Keratinocyte (primary cell): Measurements from ENCODE around the gene COL4A4. TPM values are rescaled to one million over a fixed set of nuclear protein-coding genes. Genes with fewer than 3 reads are reported as not detected.

Experiments
- DNase-seq: peaks from one replicate; pipeline ENCODE4 v3.0.0-alpha.2; 2011; ENCODE audit warnings: low read depth, missing footprints, low spot score
- FAIRE-seq: peaks from 2 replicates; lab custom pipeline; 2011; peaks lifted over from hg19 to GRCh38; lab: Jason Lieb, UNC
- H2AFZ ChIP-seq: 2 replicates; pipeline ENCODE4 v1.6.0; 2012; ENCODE audit warnings: low read length, control low read depth, inconsistent platforms; ENCODE audit not compliant: control insufficient read depth
- H3K27ac ChIP-seq: 2 replicates; pipeline ENCODE4 v1.5.1; 2011; ENCODE audit warnings: low read length; ENCODE audit not compliant: control insufficient read depth, insufficient read depth
- H3K27me3 ChIP-seq: 3 replicates; pipeline ENCODE4 v1.6.0; 2011; ENCODE audit warnings: low read length; ENCODE audit not compliant: control insufficient read depth, insufficient read depth; ENCODE audit errors: extremely low read depth
- H3K36me3 ChIP-seq, 2 experiments: 2 replicates in 1 of 2; 3 replicates in 1 of 2; pipeline ENCODE4 v1.5.1; 2011; ENCODE audit warnings: low read length in 2 of 2, mild to moderate bottlenecking in 1 of 2; ENCODE audit not compliant: control insufficient read depth in 2 of 2, insufficient read depth in 2 of 2; ENCODE audit errors: extremely low read depth in 1 of 2
- H3K4me1 ChIP-seq: 3 replicates; pipeline ENCODE4 v1.5.1; 2011; ENCODE audit warnings: low read length; ENCODE audit not compliant: control insufficient read depth, insufficient read depth; ENCODE audit errors: extremely low read depth
- H3K4me2 ChIP-seq: 3 replicates; pipeline ENCODE4 v1.6.0; 2011; ENCODE audit warnings: low read depth, low read length; ENCODE audit not compliant: control insufficient read depth, insufficient read depth; ENCODE audit errors: extremely low read depth
- H3K4me3 ChIP-seq, 3 experiments: fragments of 200-600 bp in 1 of 3; sonication (generic) in 1 of 3; 2 replicates in 2 of 3; 3 replicates in 1 of 3; pipeline ENCODE4 v1.5.1; 2011 to 2016; ENCODE audit warnings: low read length in 3 of 3, mild to moderate bottlenecking in 3 of 3, control low read depth in 2 of 3, inconsistent platforms in 1 of 3, low read depth in 1 of 3, mixed read lengths in 1 of 3, mixed run types in 1 of 3, moderate library complexity in 1 of 3; ENCODE audit not compliant: control insufficient read depth in 2 of 3, insufficient read depth in 2 of 3; ENCODE audit errors: extremely low read depth in 1 of 3
- H3K79me2 ChIP-seq: 2 replicates; pipeline ENCODE4 v1.6.0; 2012; ENCODE audit warnings: low read length; ENCODE audit not compliant: control insufficient read depth, insufficient read depth
- H3K9ac ChIP-seq: 3 replicates; pipeline ENCODE4 v1.6.0; 2011; ENCODE audit warnings: low read length; ENCODE audit not compliant: control insufficient read depth, insufficient read depth; ENCODE audit errors: extremely low read depth
- H3K9me1 ChIP-seq: 3 replicates; pipeline ENCODE4 v1.6.0; 2011; ENCODE audit warnings: low read length; ENCODE audit not compliant: control insufficient read depth, insufficient read depth; ENCODE audit errors: extremely low read depth
- H3K9me3 ChIP-seq: 2 replicates; pipeline ENCODE4 v1.5.1; 2012; ENCODE audit warnings: low read depth, low read length; ENCODE audit not compliant: control insufficient read depth
- H4K20me1 ChIP-seq: 3 replicates; pipeline ENCODE4 v1.6.0; 2011; ENCODE audit warnings: low read length; ENCODE audit not compliant: control insufficient read depth, insufficient read depth; ENCODE audit errors: extremely low read depth
- EZH2 ChIP-seq: IDR thresholded peaks from one replicate; pipeline ENCODE4 v1.6.1; 2012; ENCODE audit warnings: inconsistent platforms, mild to moderate bottlenecking, low read length, moderate library complexity
- dilution Hi-C: fragments of 300-500 bp; cut with MboI; formaldehyde crosslinking; loops from one replicate; pipeline ENCODE4 v1.7.0; 2020; ENCODE audit warnings: low sequenced_read_pairs; ENCODE audit not compliant: extremely low pct_ligation_motif_present
- polyA plus RNA-seq, 5 experiments: library from polyadenylated mRNA; depleted of rRNA in 3 of 5; stranded (reverse) in 3 of 5; stranded (forward) in 1 of 5; unstranded in 1 of 5; fragments of >200 nt; gene quantifications; 1 replicate in 1 of 5; 2 replicates in 3 of 5; 3 replicates in 1 of 5; pipeline versions ENCODE4 v1.2.1 to v1.2.3, GENCODE V29; 2011 to 2012; ENCODE audit warnings: missing spikeins in 2 of 5, low read depth in 1 of 5, low replicate concordance in 1 of 5
- TF ChIP-seq, protein P1 (sequence below), 3 experiments: IDR thresholded peaks in 1 of 3; conservative IDR thresholded peaks in 1 of 3; optimal IDR thresholded peaks in 1 of 3; 2 replicates in 2 of 3; 3 replicates in 1 of 3; pipeline versions ENCODE3 to v1.5.1; 2011; ENCODE audit warnings: low read length in 3 of 3, mild to moderate bottlenecking in 3 of 3, moderate library complexity in 2 of 3, control low read depth in 1 of 3, inconsistent platforms in 1 of 3; ENCODE audit not compliant: insufficient read depth in 2 of 3; ENCODE audit errors: extremely low read depth in 1 of 3

The COL4A4 gene
- polyA plus RNA-seq, 1 donor (not counting 4 experiments of a cell fraction or from before 2014, with no cell fraction given), result not detected

DNA sequence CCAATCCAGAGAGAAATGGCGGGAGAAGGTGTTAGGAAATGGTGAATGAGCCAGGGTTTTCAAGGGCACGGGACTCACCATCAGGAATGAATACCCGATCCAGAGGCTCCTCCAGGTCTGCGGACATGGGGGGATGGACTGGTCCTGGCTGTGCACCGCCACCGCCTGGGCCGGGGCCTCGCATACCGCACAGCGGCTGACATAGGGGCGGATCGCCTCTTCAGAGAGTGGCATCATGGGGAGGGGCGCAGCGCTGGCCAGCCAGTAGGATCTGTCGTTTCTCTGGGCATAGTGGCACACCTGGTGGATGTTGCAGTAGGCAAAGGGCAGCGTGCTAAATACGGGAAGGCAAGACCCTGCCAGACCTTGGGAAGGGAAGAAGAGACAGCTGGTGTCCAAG, 156.1 kb downstream of the COL4A4 start:
- no peak for FAIRE-seq

DNA sequence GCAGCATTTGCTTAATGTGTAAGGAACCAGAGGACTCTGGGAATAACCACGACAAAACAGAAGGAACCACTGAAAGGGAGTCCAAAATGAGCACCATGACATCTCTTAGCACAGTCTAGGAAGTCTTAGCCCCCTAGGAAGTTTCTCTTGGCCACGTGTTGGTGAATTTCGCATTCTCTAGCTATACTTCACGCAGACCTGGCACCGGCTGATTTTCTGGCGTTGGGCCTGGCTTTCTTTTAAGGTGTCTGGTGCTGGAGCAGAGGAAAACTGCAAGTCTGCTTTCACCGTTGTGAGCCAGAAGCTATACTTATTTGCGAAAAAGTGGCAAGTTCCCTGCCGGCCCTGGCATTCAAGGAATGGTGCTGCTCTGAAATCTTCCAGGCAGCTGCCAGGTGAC, 156.9 kb downstream of the COL4A4 start:
- FAIRE-seq, result no peak
- H2AFZ ChIP-seq, result no peak overlapping the region
- no peak overlapping the region for H3K4me3 ChIP-seq
- H3K36me3 ChIP-seq, result no peaks in the 10 kb centered on the region
- H3K9me3 ChIP-seq, result peaks cover 2% of the 10 kb centered on the region
- H3K4me1 ChIP-seq, result peaks cover 2% of the 10 kb centered on the region
- H3K9ac ChIP-seq, result no peak overlapping the region
- no peaks in the 10 kb centered on the region for H3K27me3 ChIP-seq
- dilution Hi-C loops, result no loop called here
- no peaks in the 10 kb centered on the region for H3K9me1 ChIP-seq
- TF ChIP-seq EZH2, result no peak
- TF ChIP-seq, protein P1, sequence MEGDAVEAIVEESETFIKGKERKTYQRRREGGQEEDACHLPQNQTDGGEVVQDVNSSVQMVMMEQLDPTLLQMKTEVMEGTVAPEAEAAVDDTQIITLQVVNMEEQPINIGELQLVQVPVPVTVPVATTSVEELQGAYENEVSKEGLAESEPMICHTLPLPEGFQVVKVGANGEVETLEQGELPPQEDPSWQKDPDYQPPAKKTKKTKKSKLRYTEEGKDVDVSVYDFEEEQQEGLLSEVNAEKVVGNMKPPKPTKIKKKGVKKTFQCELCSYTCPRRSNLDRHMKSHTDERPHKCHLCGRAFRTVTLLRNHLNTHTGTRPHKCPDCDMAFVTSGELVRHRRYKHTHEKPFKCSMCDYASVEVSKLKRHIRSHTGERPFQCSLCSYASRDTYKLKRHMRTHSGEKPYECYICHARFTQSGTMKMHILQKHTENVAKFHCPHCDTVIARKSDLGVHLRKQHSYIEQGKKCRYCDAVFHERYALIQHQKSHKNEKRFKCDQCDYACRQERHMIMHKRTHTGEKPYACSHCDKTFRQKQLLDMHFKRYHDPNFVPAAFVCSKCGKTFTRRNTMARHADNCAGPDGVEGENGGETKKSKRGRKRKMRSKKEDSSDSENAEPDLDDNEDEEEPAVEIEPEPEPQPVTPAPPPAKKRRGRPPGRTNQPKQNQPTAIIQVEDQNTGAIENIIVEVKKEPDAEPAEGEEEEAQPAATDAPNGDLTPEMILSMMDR (optimal IDR thresholded peaks at IDR 0.05 in 1 of 3, IDR thresholded peaks at IDR 0.05 in 1 of 3, conservative IDR thresholded peaks at IDR 0.05 in 1 of 3; ENCODE audit: extremely low read depth in 1 of 3, insufficient read depth in 2 of 3, low read length in 3 of 3), result no peak
- H3K4me2 ChIP-seq, result no peak overlapping the region
- no peak overlapping the region for H3K27ac ChIP-seq
- DNase-seq, result no peak
- H3K79me2 ChIP-seq, result no peaks in the 10 kb centered on the region
- no peaks in the 10 kb centered on the region for H4K20me1 ChIP-seq

More for the DNA sequence above, 156.1 kb downstream of the COL4A4 start:
- no peak overlapping the region for H3K4me2 ChIP-seq
- DNase-seq, result no peak
- H3K79me2 ChIP-seq, result no peaks in the 10 kb centered on the region
- no peaks in the 10 kb centered on the region for H3K9me1 ChIP-seq
- H4K20me1 ChIP-seq, result no peaks in the 10 kb centered on the region
- H3K36me3 ChIP-seq, result no peaks in the 10 kb centered on the region
- peaks cover 2% of the 10 kb centered on the region for H3K9me3 ChIP-seq
- H2AFZ ChIP-seq, result no peak overlapping the region
- no peak overlapping the region for H3K9ac ChIP-seq
- H3K4me1 ChIP-seq, result peaks cover 2% of the 10 kb centered on the region
- dilution Hi-C loops, result no loop called here
- no peaks in the 10 kb centered on the region for H3K27me3 ChIP-seq
- no peak overlapping the region for H3K4me3 ChIP-seq
- no peak for TF ChIP-seq EZH2
- TF ChIP-seq, protein P1 (optimal IDR thresholded peaks at IDR 0.05 in 1 of 3, IDR thresholded peaks at IDR 0.05 in 1 of 3, conservative IDR thresholded peaks at IDR 0.05 in 1 of 3; ENCODE audit: extremely low read depth in 1 of 3, insufficient read depth in 2 of 3, low read length in 3 of 3), result no peak
- no peak overlapping the region for H3K27ac ChIP-seq
